IMR-90 (cell line): ENCODE measurements around the gene MARCHF9. TPM values are rescaled to one million over a fixed set of nuclear protein-coding genes. Genes with fewer than 3 reads are reported as not detected.
A peak's percentile ranks its signal among the peaks of the same experiment; 100 is the strongest.

ENCODE experiments used
- ATAC-seq: fragments of 200-7000 bp; cut with Tn5 transposase; 2 replicates; pipeline ENCODE4 v1.9.1; 2020; ENCODE audit warnings: low read depth, mild to moderate bottlenecking, moderate library complexity
- BruUV-seq: library from RNA; stranded (reverse); fragments of 400-500 nt; replicated peaks from 2 replicates; lab custom pipeline; 2021; lab: Mats Ljungman, UMichigan
- CTCF ChIA-PET: fragments of 300-600 bp; formaldehyde crosslinking; extraction: SDS; loops from one replicate; lab custom pipeline; 2021; ENCODE audit warnings: antibody characterized with exemption; lab: Yijun Ruan, JAX
- POLR2A ChIA-PET: fragments of 300-600 bp; sonication (Branson Sonifier 250); formaldehyde crosslinking; loops from one replicate; lab custom pipeline; 2022; ENCODE audit warnings: antibody characterized with exemption; ENCODE audit not compliant: unreplicated experiment; lab: Charles Lee
- DNase-seq: peaks from one replicate; pipeline ENCODE4 v3.0.0; 2013
- H2AFZ ChIP-seq: replicated peaks from 2 replicates; pipeline ENCODE3; 2013; ENCODE audit warnings: low read length, mild to moderate bottlenecking; ENCODE audit not compliant: poor library complexity
- H2AK5ac ChIP-seq: 2 replicates; pipeline ENCODE4 v1.6.1; 2013; ENCODE audit warnings: low read depth, low read length, inconsistent platforms
- H2AK9ac ChIP-seq: replicated peaks from 2 replicates; pipeline ENCODE3; 2013; ENCODE audit warnings: mild to moderate bottlenecking, low read depth, low read length, moderate library complexity; ENCODE audit not compliant: poor library complexity
- H2BK120ac ChIP-seq: 2 replicates; pipeline ENCODE4 v1.6.1; 2013; ENCODE audit warnings: low read depth, low read length, inconsistent platforms
- H2BK15ac ChIP-seq: 3 replicates; pipeline ENCODE4 v1.6.1; 2013; ENCODE audit warnings: low read depth, low read length, inconsistent platforms
- H2BK20ac ChIP-seq: 2 replicates; pipeline ENCODE4 v1.6.1; 2013; ENCODE audit warnings: low read depth, mild to moderate bottlenecking, inconsistent platforms, low read length, moderate library complexity
- H2BK5ac ChIP-seq: 2 replicates; pipeline ENCODE4 v1.6.1; 2013; ENCODE audit warnings: mild to moderate bottlenecking, low read depth, low read length, inconsistent platforms; ENCODE audit not compliant: poor library complexity, severe bottlenecking
- H3K14ac ChIP-seq: replicated peaks from 2 replicates; pipeline ENCODE4 v1.6.1; 2013; ENCODE audit warnings: low read depth, low read length, inconsistent platforms
- H3K18ac ChIP-seq: 2 replicates; pipeline ENCODE4 v1.6.1; 2013; ENCODE audit warnings: low read depth, low read length, control low read depth
- H3K23ac ChIP-seq: 2 replicates; pipeline ENCODE4 v1.6.1; 2013; ENCODE audit warnings: low read depth, low read length, inconsistent platforms
- H3K27ac ChIP-seq: 2 replicates; pipeline ENCODE4 v1.5.1; 2013; ENCODE audit warnings: mild to moderate bottlenecking, control low read depth, low read length; ENCODE audit not compliant: insufficient read depth
- H3K27me3 ChIP-seq: 2 replicates; pipeline ENCODE4 v1.6.1; 2013; ENCODE audit warnings: low read length; ENCODE audit not compliant: control insufficient read depth, insufficient read depth
- H3K36me3 ChIP-seq: 2 replicates; pipeline ENCODE4 v1.6.1; 2013; ENCODE audit warnings: low read length, mixed read lengths; ENCODE audit not compliant: control insufficient read depth, insufficient read depth
- H3K4ac ChIP-seq: 2 replicates; pipeline ENCODE4 v1.6.1; 2013; ENCODE audit warnings: low read depth, low read length, inconsistent platforms
- H3K4me1 ChIP-seq: 2 replicates; pipeline ENCODE4 v1.6.1; 2013; ENCODE audit warnings: low read length, mixed read lengths; ENCODE audit not compliant: control insufficient read depth, insufficient read depth
- H3K4me2 ChIP-seq: 2 replicates; pipeline ENCODE4 v1.6.1; 2013; ENCODE audit warnings: low read depth, mild to moderate bottlenecking, control low read depth, low read length, moderate library complexity
- H3K4me3 ChIP-seq: 2 replicates; pipeline ENCODE4 v1.5.1; 2013; ENCODE audit warnings: low read depth, mild to moderate bottlenecking, control low read depth, low read length, moderate library complexity; ENCODE audit not compliant: insufficient read depth
- H3K56ac ChIP-seq: 2 replicates; pipeline ENCODE4 v1.6.1; 2013; ENCODE audit warnings: low read length, inconsistent platforms; ENCODE audit not compliant: insufficient read depth; ENCODE audit errors: extremely low read depth
- H3K79me1 ChIP-seq, 2 experiments: 2 replicates each; pipeline ENCODE4 v1.6.1; 2013; ENCODE audit warnings: low read length in 2 of 2, inconsistent platforms in 1 of 2, low read depth in 1 of 2
- H3K9ac ChIP-seq: 2 replicates; pipeline ENCODE4 v1.6.1; 2013; ENCODE audit warnings: low read depth, low read length, control low read depth
- H3K9me1 ChIP-seq: 2 replicates; pipeline ENCODE4 v1.6.1; 2013; ENCODE audit warnings: low read length, inconsistent platforms; ENCODE audit not compliant: insufficient read depth
- H3K9me3 ChIP-seq: 2 replicates; pipeline ENCODE4 v1.6.1; 2013; ENCODE audit warnings: low read length; ENCODE audit not compliant: control insufficient read depth, insufficient read depth
- H4K20me1 ChIP-seq: 2 replicates; pipeline ENCODE4 v1.6.1; 2013; ENCODE audit warnings: low read length, inconsistent platforms; ENCODE audit not compliant: insufficient read depth
- H4K5ac ChIP-seq: 2 replicates; pipeline ENCODE4 v1.6.1; 2013; ENCODE audit warnings: mild to moderate bottlenecking, low read depth, low read length, control low read depth
- H4K8ac ChIP-seq, 2 experiments: 2 replicates each; pipeline ENCODE4 v1.6.1; 2013; ENCODE audit warnings: low read depth in 2 of 2, low read length in 2 of 2, control low read depth in 1 of 2, inconsistent platforms in 1 of 2
- H4K91ac ChIP-seq: 2 replicates; pipeline ENCODE4 v1.6.1; 2013; ENCODE audit warnings: low read depth, low read length, inconsistent platforms; ENCODE audit not compliant: insufficient read depth
- BHLHE40 ChIP-seq: fragments of 150-350 bp; IDR thresholded peaks from 2 replicates; pipeline ENCODE4 v1.6.1; 2016; ENCODE audit warnings: mild to moderate bottlenecking, low read depth, low read length
- CEBPB ChIP-seq: IDR thresholded peaks from 2 replicates; pipeline ENCODE4 v1.6.1; 2012; ENCODE audit warnings: low read depth, low read length, improper control_type of control experiment
- FOS ChIP-seq: fragments of 150-350 bp; IDR thresholded peaks from 2 replicates; pipeline ENCODE4 v1.6.1; 2016; ENCODE audit warnings: low read depth, low read length
- MAFK ChIP-seq: IDR thresholded peaks from 2 replicates; pipeline ENCODE4 v1.6.1; 2012; ENCODE audit warnings: low read depth, low read length, improper control_type of control experiment
- MAZ ChIP-seq: IDR thresholded peaks from 2 replicates; pipeline ENCODE4 v1.6.1; 2012; ENCODE audit warnings: low read depth, mild to moderate bottlenecking, low read length, improper control_type of control experiment, moderate library complexity, borderline replicate concordance
- MXI1 ChIP-seq: IDR thresholded peaks from 2 replicates; pipeline ENCODE4 v1.6.1; 2012; ENCODE audit warnings: low read depth, mild to moderate bottlenecking, low read length, moderate library complexity, borderline replicate concordance
- POLR2A ChIP-seq: IDR thresholded peaks from 2 replicates; pipeline ENCODE4 v1.6.1; 2012; ENCODE audit warnings: mild to moderate bottlenecking, low read depth, low read length
- RAD21 ChIP-seq: IDR thresholded peaks from 2 replicates; pipeline ENCODE4 v1.6.1; 2012; ENCODE audit warnings: low read length, improper control_type of control experiment
- RCOR1 ChIP-seq: IDR thresholded peaks from 2 replicates; pipeline ENCODE4 v1.6.1; 2012; ENCODE audit warnings: mild to moderate bottlenecking, low read length, improper control_type of control experiment; ENCODE audit not compliant: insufficient replicate concordance
- SMC3 ChIP-seq: fragments of 150-350 bp; IDR thresholded peaks from 2 replicates; pipeline ENCODE4 v1.6.1; 2016; ENCODE audit warnings: low read depth, mild to moderate bottlenecking, antibody characterized with exemption, low read length, moderate library complexity
- WGBS, 2 experiments: methylation state at CpG; one replicate each; pipeline versions ENCODE4 v1.1.5 to v1.1.7; 2013; ENCODE audit warnings: missing lambda C conversion rate in 2 of 2; ENCODE audit not compliant: insufficient read length in 1 of 2; ENCODE audit errors: extremely low coverage in 2 of 2; 5-methylcytosine and 5-hydroxymethylcytosine counted together
- dilution Hi-C: fragments of 300-500 bp; cut with HindIII; formaldehyde crosslinking; loops from one replicate; pipeline ENCODE4 v1.14.3; 2018; ENCODE audit warnings: low sequenced_read_pairs; ENCODE audit not compliant: unreplicated experiment
- in situ Hi-C: fragments of 300-500 bp; cut with MboI; formaldehyde crosslinking; loops from 3 replicates; pipeline ENCODE4 v1.14.3; 2019; ENCODE audit warnings: low sequenced_read_pairs, inconsistent platforms, mixed read lengths
- intact Hi-C: fragments of 100-400 bp; cut with micrococcal nuclease; formaldehyde crosslinking; loops from 2 replicates; pipeline ENCODE4 v1.10.0; 2022
- polyA plus RNA-seq, 3 experiments: library from polyadenylated mRNA; depleted of rRNA; stranded (reverse); fragments of >200 nt; gene quantifications; 2 replicates each; pipeline ENCODE4 v1.2.3, GENCODE V29; 2012; ENCODE audit warnings: low replicate concordance in 1 of 3
- total RNA-seq: library from RNA; depleted of rRNA; stranded (reverse); fragments of >200 nt; gene quantifications from 2 replicates; pipeline ENCODE4 v1.2.3, GENCODE V29; 2012
- TF ChIP-seq, protein P1 (sequence below): fragments of 150-350 bp; IDR thresholded peaks from 2 replicates; pipeline ENCODE4 v1.6.1; 2016; ENCODE audit warnings: low read depth, mild to moderate bottlenecking, low read length, moderate library complexity, borderline replicate concordance

Gene MARCHF9
- total and polyA plus RNA-seq, 2 of the 4 experiments (the other 2 are of a cell fraction), result 1.1 to 5.4 TPM

DNA sequence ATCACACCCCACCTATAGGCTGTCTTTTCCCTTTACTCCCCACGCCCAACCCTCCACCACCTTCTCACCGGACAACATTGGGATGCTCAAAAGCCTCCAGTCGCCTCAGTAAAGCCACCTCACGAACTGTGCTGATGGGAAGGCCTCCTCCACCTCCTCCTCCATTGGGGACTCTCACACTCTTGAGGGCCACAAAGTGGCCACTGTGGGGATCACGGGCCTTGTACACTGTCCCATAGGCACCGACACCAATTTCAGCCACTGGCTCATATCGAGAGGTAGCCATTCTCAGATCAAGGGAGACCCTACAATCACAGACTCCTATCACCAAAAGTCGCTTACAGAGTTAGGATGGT is 3.5 kb upstream of the MARCHF9 start:
- H3K56ac ChIP-seq, result peak overlapping the region; percentile 91
- POLR2A ChIA-PET, result no interaction called here

More for the DNA sequence above, 3.5 kb upstream of the MARCHF9 start:
- H2AFZ ChIP-seq, result peak overlapping the region; percentile 38
- H2BK5ac ChIP-seq, result peak overlapping the region; percentile 79
- H3K9ac ChIP-seq, result peak overlapping the region; percentile 88
- in situ Hi-C loops (no loop called here), dilution Hi-C loops (no loop called here), intact Hi-C loops (no loop called here)
- TSS peak; percentile 72 for BruUV-seq
- CTCF ChIA-PET, result interaction anchor here (1.1 kb wide), 1 partner anchor 14 kb away, joined by 3 read pairs; no protein-coding TSS in a partner anchor
- peak overlapping the region; percentile 90 for H3K27ac ChIP-seq
- peaks cover 23% of the 10 kb centered on the region for H3K36me3 ChIP-seq
- H4K20me1 ChIP-seq, result peaks cover 7% of the 10 kb centered on the region; the same call in 1 of the 2 replicates
- ATAC-seq (no peak), DNase-seq (no peak)
- peak overlapping the region; percentile 59 for H3K4me3 ChIP-seq
- peaks cover 10% of the 10 kb centered on the region for H3K27me3 ChIP-seq
- WGBS, 2 experiments, result 7% methylated on average over 4 of the region's 8 CpGs; no CpG with 5 or more reads in 1 of the 2 experiments
- peaks cover 18 to 43% of the 10 kb centered on the region in 2 experiments; a peak in 3 of 4 replicates for H3K79me1 ChIP-seq
- peak overlapping the region; percentile 96 for H3K4me2 ChIP-seq
- peak overlapping the region; percentile 97 for H3K14ac ChIP-seq
- H3K18ac ChIP-seq, result peak overlapping the region; percentile 56
- H4K8ac ChIP-seq, result peak overlapping the region; percentile 56 to 93
- H3K4me1 ChIP-seq, result peaks cover 7% of the 10 kb centered on the region
- H2BK20ac ChIP-seq, result no peak overlapping the region
- peak overlapping the region; percentile 21; the same call in 1 of the 2 replicates for H2BK120ac ChIP-seq
- TF ChIP-seq SMC3, result no peak
- TF ChIP-seq BHLHE40, result no peak
- TF ChIP-seq, protein P1, sequence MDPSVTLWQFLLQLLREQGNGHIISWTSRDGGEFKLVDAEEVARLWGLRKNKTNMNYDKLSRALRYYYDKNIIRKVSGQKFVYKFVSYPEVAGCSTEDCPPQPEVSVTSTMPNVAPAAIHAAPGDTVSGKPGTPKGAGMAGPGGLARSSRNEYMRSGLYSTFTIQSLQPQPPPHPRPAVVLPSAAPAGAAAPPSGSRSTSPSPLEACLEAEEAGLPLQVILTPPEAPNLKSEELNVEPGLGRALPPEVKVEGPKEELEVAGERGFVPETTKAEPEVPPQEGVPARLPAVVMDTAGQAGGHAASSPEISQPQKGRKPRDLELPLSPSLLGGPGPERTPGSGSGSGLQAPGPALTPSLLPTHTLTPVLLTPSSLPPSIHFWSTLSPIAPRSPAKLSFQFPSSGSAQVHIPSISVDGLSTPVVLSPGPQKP, result no peak
- no peak for TF ChIP-seq MAFK
- no peak for TF ChIP-seq RCOR1
- no peak for TF ChIP-seq RAD21
- TF ChIP-seq MXI1, result no peak
- no peak for TF ChIP-seq MAZ
- TF ChIP-seq POLR2A, result no peak
- no peak for TF ChIP-seq FOS
- no peak for TF ChIP-seq CEBPB
- peak overlapping the region; percentile 91 for H3K4ac ChIP-seq
- H3K23ac ChIP-seq, result peak overlapping the region; percentile 95
- H4K91ac ChIP-seq, result peak overlapping the region; percentile 73
- peak overlapping the region; percentile 90 for H2AK5ac ChIP-seq
- H4K5ac ChIP-seq, result peak overlapping the region; percentile 59
- peaks cover 15% of the 10 kb centered on the region for H3K9me1 ChIP-seq
- peak overlapping the region; percentile 97 for H2AK9ac ChIP-seq
- no peaks in the 10 kb centered on the region for H3K9me3 ChIP-seq
- H2BK15ac ChIP-seq, result peak overlapping the region; percentile 40; the same call in 1 of the 3 replicates
